SIG-M5 (cell line): Measurements from ENCODE around the gene RAB3A.
A peak's percentile ranks its signal among the peaks of the same experiment; 100 is the strongest.
"Not testable (repeated sequence)": the region's sequence is repeated elsewhere in the genome, so short reads cannot be mapped to it uniquely, and the experiment has no call there.

Experiments used
- DNase-seq: peaks from one replicate; lab custom pipeline; 2025; lab: John Stamatoyannopoulos, UW

Gene RAB3A

GRCh38 chr19:18168673-18169381, 35.0 kb downstream of the RAB3A start:
- DNase-seq: no peak

- no peak for DNase-seq
Measured at GRCh38 chr19:18167975-18168645, 35.7 kb downstream of the RAB3A start.

GRCh38 chr19:18167011-18167410, 36.8 kb downstream of the RAB3A start:
- DNase-seq: no peak

- no peak for DNase-seq
Measured at GRCh38 chr19:18165794-18166544, 37.9 kb downstream of the RAB3A start.

GRCh38 chr19:18164072-18164471, 39.8 kb downstream of the RAB3A start:
- DNase-seq: no peak

- DNase-seq: no peak
Measured at GRCh38 chr19:18161636-18162002, 42.2 kb downstream of the RAB3A start.

- DNase-seq: no peak
Measured at GRCh38 chr19:18160971-18161635, 42.7 kb downstream of the RAB3A start.

- DNase-seq: no peak
Measured at GRCh38 chr19:18160493-18160970, 43.3 kb downstream of the RAB3A start.

GRCh38 chr19:18159810-18160209, 44.0 kb downstream of the RAB3A start:
- no peak for DNase-seq

- not testable (repeated sequence) for DNase-seq
Measured at GRCh38 chr19:18159059-18159616, 44.7 kb downstream of the RAB3A start.

- no peak for DNase-seq
Measured at GRCh38 chr19:18158467-18158866, 45.4 kb downstream of the RAB3A start.

- DNase-seq: no peak
Measured at GRCh38 chr19:18157465-18158063, 46.3 kb downstream of the RAB3A start.

- no peak for DNase-seq
Measured at GRCh38 chr19:18156841-18157464, 46.9 kb downstream of the RAB3A start.

GRCh38 chr19:18156268-18156667, 47.6 kb downstream of the RAB3A start:
- DNase-seq: no peak

GRCh38 chr19:18155095-18156087, 48.5 kb downstream of the RAB3A start:
- DNase-seq: no peak

- DNase-seq: no peak
Measured at GRCh38 chr19:18153556-18154134, 50.2 kb downstream of the RAB3A start.

GRCh38 chr19:18152817-18153555, 50.9 kb downstream of the RAB3A start, which contains the start of gene PIK3R2:
Gene PIK3R2 (plus strand): TSS chr19:18153163. CDS start chr19:18155880, 2,717 bp downstream.
- DNase-seq: peak; percentile 66

GRCh38 chr19:18152442-18152816, 51.4 kb downstream of the RAB3A start:
- DNase-seq: peak; percentile 97
